ENCODE measurements around the gene TMEM139.

DNA sequence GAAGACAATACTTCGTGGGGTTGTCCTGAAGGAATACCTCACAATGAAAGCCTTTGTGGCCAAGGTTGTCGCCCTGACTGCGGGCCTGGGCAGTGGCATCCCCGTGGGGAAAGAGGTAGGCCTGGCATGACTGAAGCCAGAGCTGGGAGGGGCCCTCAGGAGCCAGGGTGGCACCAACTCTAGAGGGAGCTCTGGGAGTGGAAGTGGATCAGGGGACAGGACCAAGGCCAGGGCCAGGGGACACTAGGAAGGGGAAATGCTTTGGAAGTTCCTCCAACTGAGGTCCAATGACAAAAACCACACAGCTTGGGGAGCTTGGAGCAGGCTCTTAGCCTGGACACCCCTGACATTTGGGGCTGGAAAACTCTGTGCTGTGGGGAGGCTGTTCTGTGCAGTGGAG is 37.0 kb downstream of the TMEM139 start:
- TF ChIP-seq, protein P1, sequence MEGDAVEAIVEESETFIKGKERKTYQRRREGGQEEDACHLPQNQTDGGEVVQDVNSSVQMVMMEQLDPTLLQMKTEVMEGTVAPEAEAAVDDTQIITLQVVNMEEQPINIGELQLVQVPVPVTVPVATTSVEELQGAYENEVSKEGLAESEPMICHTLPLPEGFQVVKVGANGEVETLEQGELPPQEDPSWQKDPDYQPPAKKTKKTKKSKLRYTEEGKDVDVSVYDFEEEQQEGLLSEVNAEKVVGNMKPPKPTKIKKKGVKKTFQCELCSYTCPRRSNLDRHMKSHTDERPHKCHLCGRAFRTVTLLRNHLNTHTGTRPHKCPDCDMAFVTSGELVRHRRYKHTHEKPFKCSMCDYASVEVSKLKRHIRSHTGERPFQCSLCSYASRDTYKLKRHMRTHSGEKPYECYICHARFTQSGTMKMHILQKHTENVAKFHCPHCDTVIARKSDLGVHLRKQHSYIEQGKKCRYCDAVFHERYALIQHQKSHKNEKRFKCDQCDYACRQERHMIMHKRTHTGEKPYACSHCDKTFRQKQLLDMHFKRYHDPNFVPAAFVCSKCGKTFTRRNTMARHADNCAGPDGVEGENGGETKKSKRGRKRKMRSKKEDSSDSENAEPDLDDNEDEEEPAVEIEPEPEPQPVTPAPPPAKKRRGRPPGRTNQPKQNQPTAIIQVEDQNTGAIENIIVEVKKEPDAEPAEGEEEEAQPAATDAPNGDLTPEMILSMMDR (IDR thresholded peaks at IDR 0.05): peak in 2 of 7 experiments; percentile 8 to 20
- TF ChIP-seq POLR2A (IDR thresholded peaks at IDR 0.05): no peak
